ENCODE data around the gene PRDM11. TPM values are rescaled to one million over a fixed set of nuclear protein-coding genes. Genes with fewer than 3 reads are reported as not detected.
"Not testable (repeated sequence)": the region's sequence is repeated elsewhere in the genome, so short reads cannot be mapped to it uniquely, and the experiment has no call there.

Gene PRDM11
- total RNA-seq, 1 experiment from 2014 or later: 4.0 TPM

DNA sequence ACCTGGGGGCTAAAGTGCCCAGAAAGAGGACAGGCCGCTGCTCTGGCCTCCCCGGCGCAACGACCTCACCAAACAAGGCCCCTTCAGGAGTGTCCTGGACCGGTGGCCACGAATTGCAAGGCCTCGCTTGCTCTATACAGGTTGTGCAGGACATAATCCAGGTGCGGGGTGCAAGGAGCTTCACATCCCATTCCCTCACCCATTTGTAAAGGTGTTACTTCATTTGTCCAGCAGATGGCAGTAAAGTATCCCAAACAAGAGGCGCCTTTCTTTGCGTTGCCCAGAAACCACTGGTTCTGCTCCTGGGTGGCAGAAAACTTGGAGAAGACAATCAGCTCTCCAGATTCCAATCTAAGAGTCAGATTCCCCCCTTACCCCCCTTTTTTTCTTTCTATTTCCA, 35.9 kb upstream of the PRDM11 start:
- no peaks in the 10 kb centered on the region for H3K4me1 Mint-ChIP-seq (ENCODE audit: insufficient read depth, unreplicated experiment)
- peaks cover 8% of the 10 kb centered on the region for H3K9me3 Mint-ChIP-seq (ENCODE audit: unreplicated experiment)
- peaks cover 6% of the 10 kb centered on the region for H3K36me3 Mint-ChIP-seq (ENCODE audit: insufficient read depth, unreplicated experiment)
- DNase-seq (ENCODE audit: unreplicated experiment): peak; percentile 81
- TF ChIP-seq, protein P1, sequence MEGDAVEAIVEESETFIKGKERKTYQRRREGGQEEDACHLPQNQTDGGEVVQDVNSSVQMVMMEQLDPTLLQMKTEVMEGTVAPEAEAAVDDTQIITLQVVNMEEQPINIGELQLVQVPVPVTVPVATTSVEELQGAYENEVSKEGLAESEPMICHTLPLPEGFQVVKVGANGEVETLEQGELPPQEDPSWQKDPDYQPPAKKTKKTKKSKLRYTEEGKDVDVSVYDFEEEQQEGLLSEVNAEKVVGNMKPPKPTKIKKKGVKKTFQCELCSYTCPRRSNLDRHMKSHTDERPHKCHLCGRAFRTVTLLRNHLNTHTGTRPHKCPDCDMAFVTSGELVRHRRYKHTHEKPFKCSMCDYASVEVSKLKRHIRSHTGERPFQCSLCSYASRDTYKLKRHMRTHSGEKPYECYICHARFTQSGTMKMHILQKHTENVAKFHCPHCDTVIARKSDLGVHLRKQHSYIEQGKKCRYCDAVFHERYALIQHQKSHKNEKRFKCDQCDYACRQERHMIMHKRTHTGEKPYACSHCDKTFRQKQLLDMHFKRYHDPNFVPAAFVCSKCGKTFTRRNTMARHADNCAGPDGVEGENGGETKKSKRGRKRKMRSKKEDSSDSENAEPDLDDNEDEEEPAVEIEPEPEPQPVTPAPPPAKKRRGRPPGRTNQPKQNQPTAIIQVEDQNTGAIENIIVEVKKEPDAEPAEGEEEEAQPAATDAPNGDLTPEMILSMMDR (IDR thresholded peaks at IDR 0.05; ENCODE audit: unreplicated experiment): peak; percentile 61
- intact Hi-C loops (cut with micrococcal nuclease): loop anchor here (1.0 to 5.0 kb wide), 5 partner anchors 72 to 662 kb away; no protein-coding TSS in a partner anchor
- no peak overlapping the region for H3K27ac Mint-ChIP-seq (ENCODE audit: low read depth, unreplicated experiment)
- no TSS peak for BruUV-seq (replicated peaks)
- ChIA-PET POLR2A (interaction anchor here (0.8 to 1.7 kb wide), 5 partner anchors 155 to 694 kb away, joined by 3 to 8 read pairs (median 4); partner anchors contain the start of gene SLC35C1), CTCF (interaction anchor here (0.6 to 22.3 kb wide), 58 partner anchors 8 to 1046 kb away, joined by 3 to 1181 read pairs (median 5); partner anchors contain the start of gene SYT13)
- no peak overlapping the region for H3K4me3 Mint-ChIP-seq (ENCODE audit: unreplicated experiment)
- peaks cover 32% of the 10 kb centered on the region for H3K27me3 Mint-ChIP-seq (ENCODE audit: insufficient read depth, unreplicated experiment)

DNA sequence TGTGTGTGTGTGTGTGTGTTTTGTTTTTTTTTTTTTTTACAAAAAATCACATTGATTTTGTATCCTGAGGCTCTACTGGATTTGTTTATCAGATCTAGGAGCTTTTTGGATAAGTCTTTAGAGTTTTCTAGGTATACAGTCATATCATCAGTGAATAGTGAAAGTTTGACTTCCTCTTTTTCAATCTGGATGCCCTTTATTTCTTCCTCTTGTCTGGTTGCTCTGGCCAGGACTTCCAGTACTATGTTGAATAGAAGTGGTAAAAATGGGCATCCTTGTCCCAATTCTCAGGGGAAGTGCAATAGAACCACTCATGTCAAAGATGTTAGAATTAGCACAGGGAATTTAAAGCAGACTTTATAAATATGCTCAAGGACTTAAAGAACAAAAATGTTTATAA, 32.6 kb upstream of the PRDM11 start:
- POLR2A ChIA-PET: interaction anchor here (0.8 kb wide), 1 partner anchor 176 kb away, joined by 5 read pairs; no protein-coding TSS in a partner anchor
- CTCF ChIA-PET: interaction anchor here (0.6 to 2.2 kb wide), 5 partner anchors 11 to 785 kb away, joined by 3 to 7 read pairs (median 3); no protein-coding TSS in a partner anchor
- H3K36me3 Mint-ChIP-seq (ENCODE audit: insufficient read depth, unreplicated experiment): peaks cover 6% of the 10 kb centered on the region
- DNase-seq (ENCODE audit: unreplicated experiment): no peak
- BruUV-seq (replicated peaks): no TSS peak
- H3K27me3 Mint-ChIP-seq (ENCODE audit: insufficient read depth, unreplicated experiment): peaks cover 32% of the 10 kb centered on the region
- intact Hi-C loops (cut with micrococcal nuclease): loop anchor here (5.0 kb wide), 1 partner anchor 68 kb away; no protein-coding TSS in a partner anchor
- H3K27ac Mint-ChIP-seq (ENCODE audit: low read depth, unreplicated experiment): no peak overlapping the region
- no peak overlapping the region for H3K4me3 Mint-ChIP-seq (ENCODE audit: unreplicated experiment)
- peaks cover 8% of the 10 kb centered on the region for H3K9me3 Mint-ChIP-seq (ENCODE audit: unreplicated experiment)
- TF ChIP-seq, protein P1 (IDR thresholded peaks at IDR 0.05; ENCODE audit: unreplicated experiment): no peak
- no peaks in the 10 kb centered on the region for H3K4me1 Mint-ChIP-seq (ENCODE audit: insufficient read depth, unreplicated experiment)

DNA sequence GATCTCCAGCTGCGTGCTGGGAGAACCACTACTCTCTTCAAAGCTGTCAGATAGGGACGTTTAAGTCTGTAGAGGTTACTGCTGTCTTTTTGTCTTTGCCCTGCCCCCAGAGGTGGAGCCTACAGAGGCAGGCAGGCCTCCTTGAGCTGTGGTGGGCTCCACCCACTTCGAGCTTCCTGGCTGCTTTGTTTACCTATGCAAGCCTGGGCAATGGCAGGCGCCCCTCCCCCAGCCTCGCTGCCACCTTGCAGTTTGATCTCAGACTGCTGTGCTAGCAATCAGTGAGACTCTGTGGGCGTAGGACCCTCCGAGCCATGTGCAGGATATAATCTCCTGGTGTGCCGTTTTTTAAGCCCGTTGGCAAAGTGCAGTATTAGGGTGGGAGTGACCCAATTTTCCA, 18.6 kb upstream of the PRDM11 start:
- DNase-seq (ENCODE audit: unreplicated experiment); H3K4me1 Mint-ChIP-seq (ENCODE audit: insufficient read depth, unreplicated experiment); intact Hi-C loops (cut with micrococcal nuclease); BruUV-seq (replicated peaks); H3K36me3 Mint-ChIP-seq (ENCODE audit: insufficient read depth, unreplicated experiment); H3K27ac Mint-ChIP-seq (ENCODE audit: low read depth, unreplicated experiment); H3K4me3 Mint-ChIP-seq (ENCODE audit: unreplicated experiment); H3K9me3 Mint-ChIP-seq (ENCODE audit: unreplicated experiment): not testable (repeated sequence)
- ChIA-PET POLR2A (interaction anchor here (1.5 kb wide), 1 partner anchor 22 kb away, joined by 3 read pairs; no protein-coding TSS in a partner anchor), CTCF (interaction anchor here (0.8 to 1.2 kb wide), 2 partner anchors 11 to 80 kb away, joined by 3 read pairs; no protein-coding TSS in a partner anchor)
- H3K27me3 Mint-ChIP-seq (ENCODE audit: insufficient read depth, unreplicated experiment): peaks cover 34% of the 10 kb centered on the region

DNA sequence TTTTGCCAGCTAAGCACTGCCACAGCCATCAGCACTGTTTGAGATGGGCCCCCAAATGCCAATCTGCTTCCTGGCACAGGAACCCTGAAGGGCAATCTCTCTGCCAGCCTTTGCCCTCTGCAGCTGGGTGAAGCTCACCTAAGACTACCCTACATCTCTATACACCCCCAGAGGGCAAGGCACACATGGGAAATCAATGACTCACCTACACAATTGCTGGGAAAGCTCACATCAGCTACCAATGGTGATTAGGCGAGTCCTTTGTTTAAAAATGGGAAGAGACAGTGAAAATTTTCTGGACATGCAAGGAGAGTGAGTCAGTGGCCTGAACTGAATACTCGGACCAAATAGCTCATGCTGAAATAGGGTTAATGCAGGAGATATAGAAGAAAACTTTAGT, 12.6 kb upstream of the PRDM11 start:
- ChIA-PET CTCF (interaction anchor here (0.5 to 1.1 kb wide), 3 partner anchors 23 to 682 kb away, joined by 3 to 6 read pairs (median 3); no protein-coding TSS in a partner anchor), POLR2A (interaction anchor here (0.6 to 1.0 kb wide), 3 partner anchors 9 to 177 kb away, joined by 3 read pairs; no protein-coding TSS in a partner anchor)
- DNase-seq (ENCODE audit: unreplicated experiment): peak; percentile 38
- TF ChIP-seq, protein P1 (IDR thresholded peaks at IDR 0.05; ENCODE audit: unreplicated experiment): no peak
- intact Hi-C loops (cut with micrococcal nuclease): no loop called here
- H3K27me3 Mint-ChIP-seq (ENCODE audit: insufficient read depth, unreplicated experiment): peaks cover 36% of the 10 kb centered on the region
- no TSS peak for BruUV-seq (replicated peaks)
- no peaks in the 10 kb centered on the region for H3K36me3 Mint-ChIP-seq (ENCODE audit: insufficient read depth, unreplicated experiment)
- H3K4me3 Mint-ChIP-seq (ENCODE audit: unreplicated experiment): no peak overlapping the region
- H3K4me1 Mint-ChIP-seq (ENCODE audit: insufficient read depth, unreplicated experiment): no peaks in the 10 kb centered on the region
- H3K27ac Mint-ChIP-seq (ENCODE audit: low read depth, unreplicated experiment): no peak overlapping the region
- no peaks in the 10 kb centered on the region for H3K9me3 Mint-ChIP-seq (ENCODE audit: unreplicated experiment)

Data from MCF 10A (cell line).